Liver (tissue), 9 donors: ENCODE measurements around the gene CAPZB. TPM values are rescaled to one million over a fixed set of nuclear protein-coding genes. Genes with fewer than 3 reads are reported as not detected.
"Not testable (repeated sequence)": the region's sequence is repeated elsewhere in the genome, so short reads cannot be mapped to it uniquely, and the experiment has no call there.

Experiments used
- DNase-seq: peaks from one replicate; pipeline ENCODE4 v3.0.0-alpha.2; 2017; ENCODE audit warnings: low spot score
- H3K27ac ChIP-seq, 2 donors: one replicate each; pipeline ENCODE4 v1.7.0; 2013; ENCODE audit warnings: inconsistent platforms in 2 of 2, low read length in 2 of 2, control low read depth in 1 of 2, low read depth in 1 of 2, mild to moderate bottlenecking in 1 of 2
- H3K27me3 ChIP-seq, 4 donors: one replicate each; pipeline versions ENCODE4 v1.6.1 to v1.7.0; 2013; ENCODE audit warnings: low read length in 3 of 4, inconsistent platforms in 1 of 4, mild to moderate bottlenecking in 1 of 4, moderate library complexity in 1 of 4; ENCODE audit not compliant: control insufficient read depth in 4 of 4, insufficient read depth in 4 of 4
- H3K36me3 ChIP-seq, 4 donors: one replicate each; pipeline versions ENCODE4 v1.6.1 to v1.7.0; 2013; ENCODE audit warnings: low read length in 3 of 4, mild to moderate bottlenecking in 3 of 4, low read depth in 1 of 4, moderate library complexity in 1 of 4; ENCODE audit not compliant: control insufficient read depth in 4 of 4, insufficient read depth in 3 of 4
- H3K4me1 ChIP-seq, 4 donors: one replicate each; pipeline versions ENCODE4 v1.6.1 to v1.7.0; 2013; ENCODE audit warnings: low read length in 3 of 4, mild to moderate bottlenecking in 3 of 4, moderate library complexity in 1 of 4; ENCODE audit not compliant: control insufficient read depth in 4 of 4, insufficient read depth in 4 of 4
- H3K4me3 ChIP-seq, 3 donors: one replicate each; pipeline versions ENCODE4 v1.6.1 to v1.7.0; 2013; ENCODE audit warnings: low read length in 3 of 3, control low read depth in 1 of 3, low read depth in 1 of 3, mild to moderate bottlenecking in 1 of 3
- H3K9ac ChIP-seq, 2 donors: one replicate each; pipeline ENCODE4 v1.7.0; 2013; ENCODE audit warnings: low read length in 2 of 2, mild to moderate bottlenecking in 2 of 2, moderate library complexity in 2 of 2, control low read depth in 1 of 2, low read depth in 1 of 2
- H3K9me3 ChIP-seq, 4 donors: one replicate each; pipeline versions ENCODE4 v1.6.1 to v1.7.0; 2013; ENCODE audit warnings: low read length in 3 of 4; ENCODE audit not compliant: control insufficient read depth in 4 of 4
- EGR1 ChIP-seq, 2 donors: IDR thresholded peaks; 2 replicates each; pipeline ENCODE4 v1.6.1; 2016 to 2018; ENCODE audit warnings: antibody characterized with exemption in 2 of 2, low read depth in 2 of 2
- FOXA2 ChIP-seq: IDR thresholded peaks from 2 replicates; pipeline ENCODE4 v1.6.1; 2016; ENCODE audit warnings: antibody characterized with exemption
- GABPA ChIP-seq, 2 donors: IDR thresholded peaks in 1 of 2; conservative IDR thresholded peaks in 1 of 2; 2 replicates each; pipeline ENCODE4 v1.6.1; 2016; ENCODE audit warnings: antibody characterized with exemption in 2 of 2, mild to moderate bottlenecking in 1 of 2, moderate library complexity in 1 of 2
- HNF4A ChIP-seq, 2 donors: conservative IDR thresholded peaks; 2 replicates each; pipeline ENCODE4 v1.6.1; 2016; ENCODE audit warnings: antibody characterized with exemption in 2 of 2, mild to moderate bottlenecking in 2 of 2
- HNF4G ChIP-seq: IDR thresholded peaks from 2 replicates; pipeline ENCODE4 v1.6.1; 2016; ENCODE audit warnings: antibody characterized with exemption
- JUND ChIP-seq, 2 donors: IDR thresholded peaks; 2 replicates each; pipeline ENCODE4 v1.6.1; 2016; ENCODE audit warnings: antibody characterized with exemption in 2 of 2
- NR2F2 ChIP-seq: IDR thresholded peaks from 2 replicates; pipeline ENCODE4 v1.6.1; 2016; ENCODE audit warnings: antibody characterized with exemption
- RAD21 ChIP-seq, 2 donors: IDR thresholded peaks; 2 replicates each; pipeline ENCODE4 v1.6.1; 2016; ENCODE audit warnings: antibody characterized with exemption in 2 of 2, mild to moderate bottlenecking in 2 of 2
- RXRA ChIP-seq, 2 donors: IDR thresholded peaks; 2 replicates each; pipeline ENCODE4 v1.6.1; 2017 to 2018; ENCODE audit warnings: antibody characterized with exemption in 2 of 2, mild to moderate bottlenecking in 1 of 2
- SP1 ChIP-seq: IDR thresholded peaks from 2 replicates; pipeline ENCODE4 v1.6.1; 2018; ENCODE audit warnings: antibody characterized with exemption, mild to moderate bottlenecking
- YY1 ChIP-seq: IDR thresholded peaks from 2 replicates; pipeline ENCODE4 v1.6.1; 2016; ENCODE audit warnings: antibody characterized with exemption, mild to moderate bottlenecking
- WGBS: extraction: QIAGEN DNeasy Blood & Tissue Kit; methylation state at CpG from one replicate; pipeline ENCODE4 v1.1.7; 2013; 5-methylcytosine and 5-hydroxymethylcytosine counted together
- polyA plus RNA-seq, 2 donors: library from polyadenylated mRNA; stranded (reverse) in 1 of 2; unstranded in 1 of 2; fragments of 200-250 nt in 1 of 2; fragments of >200 nt in 1 of 2; fragmentation: Nextera tagmentation in 1 of 2; extraction: Ambion mirVana in 1 of 2; gene quantifications; one replicate each; pipeline versions ENCODE4 v1.2.1 to v1.2.3, GENCODE V29; 2013 to 2015
- total RNA-seq, 2 donors: library from RNA; depleted of rRNA; stranded (reverse); fragments of >200 nt; gene quantifications; one replicate each; pipeline ENCODE4 v1.2.3, GENCODE V29; 2014
- TF ChIP-seq, protein P1 (sequence below): IDR thresholded peaks from 2 replicates; pipeline ENCODE4 v1.6.1; 2016; ENCODE audit warnings: antibody characterized with exemption
- TF ChIP-seq, protein P2 (sequence below): IDR thresholded peaks from 2 replicates; pipeline ENCODE4 v1.6.1; 2016; ENCODE audit warnings: antibody characterized with exemption
- TF ChIP-seq, protein P3 (sequence below): fragments of 150-350 bp; IDR thresholded peaks from 2 replicates; pipeline ENCODE4 v1.5.1; 2017; ENCODE audit warnings: improper control_type of control experiment, low read depth, low read length; ENCODE audit not compliant: missing input control
- donor health status: healthy.
- donor health status: healthy.
- donor health status: healthy.
- donor health status: healthy.
- donor health status: healthy.

Gene CAPZB
- total and polyA plus RNA-seq, 4 donors: 38.3 to 98.9 (median 51.1) TPM

DNA sequence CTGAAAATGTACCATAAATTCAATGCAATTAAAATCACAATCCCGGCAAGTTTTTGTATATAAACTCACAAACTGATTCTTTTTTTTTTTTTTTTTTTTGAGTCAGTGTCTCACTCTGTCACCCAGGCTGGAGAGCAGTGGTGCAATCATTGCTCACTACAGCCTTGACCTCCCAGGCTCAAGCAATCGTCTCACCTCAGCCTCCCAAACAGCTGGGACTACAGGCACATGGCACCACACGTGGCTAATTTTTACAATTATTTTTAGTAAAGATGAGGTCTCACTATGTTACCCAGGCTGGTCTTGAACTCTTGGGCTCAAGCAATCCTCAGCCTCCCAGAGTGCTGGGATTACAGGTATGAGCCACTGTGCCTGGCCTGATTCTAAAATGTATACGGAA lies 12.1 kb upstream of the CAPZB start:
- H3K36me3 ChIP-seq, H3K9me3 ChIP-seq, DNase-seq, H3K4me3 ChIP-seq, H3K4me1 ChIP-seq, H3K27me3 ChIP-seq, H3K9ac ChIP-seq, H3K27ac ChIP-seq: not testable (repeated sequence)
- WGBS: 71% methylated on average over 4 of the region's 4 CpGs

DNA sequence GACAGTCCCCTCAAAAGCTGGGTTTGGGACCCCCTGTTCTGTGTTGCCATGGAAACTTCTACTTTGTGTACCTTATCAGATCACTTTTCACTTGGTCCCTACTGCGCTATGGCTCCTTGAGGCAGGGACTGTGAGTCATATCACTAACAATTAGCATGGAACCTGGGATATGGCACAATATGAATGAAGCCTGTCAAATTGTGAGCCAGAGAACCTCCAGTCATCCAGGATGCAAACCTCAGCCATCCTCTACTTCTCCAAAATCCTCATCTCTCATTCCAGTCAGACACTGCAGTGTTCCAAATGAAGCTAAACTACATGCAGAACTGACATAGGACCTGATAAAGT lies 11.2 kb upstream of the CAPZB start:
- no peak overlapping the region for H3K9ac ChIP-seq
- no peaks in the 10 kb centered on the region for H3K4me1 ChIP-seq
- 100% methylated on average over 1 of the region's 1 CpG for WGBS
- no peak overlapping the region for H3K4me3 ChIP-seq
- TF ChIP-seq, protein P1, sequence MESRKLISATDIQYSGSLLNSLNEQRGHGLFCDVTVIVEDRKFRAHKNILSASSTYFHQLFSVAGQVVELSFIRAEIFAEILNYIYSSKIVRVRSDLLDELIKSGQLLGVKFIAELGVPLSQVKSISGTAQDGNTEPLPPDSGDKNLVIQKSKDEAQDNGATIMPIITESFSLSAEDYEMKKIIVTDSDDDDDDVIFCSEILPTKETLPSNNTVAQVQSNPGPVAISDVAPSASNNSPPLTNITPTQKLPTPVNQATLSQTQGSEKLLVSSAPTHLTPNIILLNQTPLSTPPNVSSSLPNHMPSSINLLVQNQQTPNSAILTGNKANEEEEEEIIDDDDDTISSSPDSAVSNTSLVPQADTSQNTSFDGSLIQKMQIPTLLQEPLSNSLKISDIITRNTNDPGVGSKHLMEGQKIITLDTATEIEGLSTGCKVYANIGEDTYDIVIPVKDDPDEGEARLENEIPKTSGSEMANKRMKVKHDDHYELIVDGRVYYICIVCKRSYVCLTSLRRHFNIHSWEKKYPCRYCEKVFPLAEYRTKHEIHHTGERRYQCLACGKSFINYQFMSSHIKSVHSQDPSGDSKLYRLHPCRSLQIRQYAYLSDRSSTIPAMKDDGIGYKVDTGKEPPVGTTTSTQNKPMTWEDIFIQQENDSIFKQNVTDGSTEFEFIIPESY: no peak
- TF ChIP-seq JUND (IDR thresholded peaks at IDR 0.05) (no peak), NR2F2 (no peak), SP1 (no peak), RAD21 (IDR thresholded peaks at IDR 0.05) (no peak), HNF4A (conservative IDR thresholded peaks at IDR 0.05) (no peak)
- TF ChIP-seq, protein P2, sequence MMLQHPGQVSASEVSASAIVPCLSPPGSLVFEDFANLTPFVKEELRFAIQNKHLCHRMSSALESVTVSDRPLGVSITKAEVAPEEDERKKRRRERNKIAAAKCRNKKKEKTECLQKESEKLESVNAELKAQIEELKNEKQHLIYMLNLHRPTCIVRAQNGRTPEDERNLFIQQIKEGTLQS: no peak
- TF ChIP-seq, protein P3, sequence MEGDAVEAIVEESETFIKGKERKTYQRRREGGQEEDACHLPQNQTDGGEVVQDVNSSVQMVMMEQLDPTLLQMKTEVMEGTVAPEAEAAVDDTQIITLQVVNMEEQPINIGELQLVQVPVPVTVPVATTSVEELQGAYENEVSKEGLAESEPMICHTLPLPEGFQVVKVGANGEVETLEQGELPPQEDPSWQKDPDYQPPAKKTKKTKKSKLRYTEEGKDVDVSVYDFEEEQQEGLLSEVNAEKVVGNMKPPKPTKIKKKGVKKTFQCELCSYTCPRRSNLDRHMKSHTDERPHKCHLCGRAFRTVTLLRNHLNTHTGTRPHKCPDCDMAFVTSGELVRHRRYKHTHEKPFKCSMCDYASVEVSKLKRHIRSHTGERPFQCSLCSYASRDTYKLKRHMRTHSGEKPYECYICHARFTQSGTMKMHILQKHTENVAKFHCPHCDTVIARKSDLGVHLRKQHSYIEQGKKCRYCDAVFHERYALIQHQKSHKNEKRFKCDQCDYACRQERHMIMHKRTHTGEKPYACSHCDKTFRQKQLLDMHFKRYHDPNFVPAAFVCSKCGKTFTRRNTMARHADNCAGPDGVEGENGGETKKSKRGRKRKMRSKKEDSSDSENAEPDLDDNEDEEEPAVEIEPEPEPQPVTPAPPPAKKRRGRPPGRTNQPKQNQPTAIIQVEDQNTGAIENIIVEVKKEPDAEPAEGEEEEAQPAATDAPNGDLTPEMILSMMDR: no peak
- H3K27me3 ChIP-seq: no peaks in the 10 kb centered on the region
- H3K36me3 ChIP-seq: no peaks in the 10 kb centered on the region
- no peak for DNase-seq
- no peaks in the 10 kb centered on the region for H3K9me3 ChIP-seq
- H3K27ac ChIP-seq: no peak overlapping the region

DNA sequence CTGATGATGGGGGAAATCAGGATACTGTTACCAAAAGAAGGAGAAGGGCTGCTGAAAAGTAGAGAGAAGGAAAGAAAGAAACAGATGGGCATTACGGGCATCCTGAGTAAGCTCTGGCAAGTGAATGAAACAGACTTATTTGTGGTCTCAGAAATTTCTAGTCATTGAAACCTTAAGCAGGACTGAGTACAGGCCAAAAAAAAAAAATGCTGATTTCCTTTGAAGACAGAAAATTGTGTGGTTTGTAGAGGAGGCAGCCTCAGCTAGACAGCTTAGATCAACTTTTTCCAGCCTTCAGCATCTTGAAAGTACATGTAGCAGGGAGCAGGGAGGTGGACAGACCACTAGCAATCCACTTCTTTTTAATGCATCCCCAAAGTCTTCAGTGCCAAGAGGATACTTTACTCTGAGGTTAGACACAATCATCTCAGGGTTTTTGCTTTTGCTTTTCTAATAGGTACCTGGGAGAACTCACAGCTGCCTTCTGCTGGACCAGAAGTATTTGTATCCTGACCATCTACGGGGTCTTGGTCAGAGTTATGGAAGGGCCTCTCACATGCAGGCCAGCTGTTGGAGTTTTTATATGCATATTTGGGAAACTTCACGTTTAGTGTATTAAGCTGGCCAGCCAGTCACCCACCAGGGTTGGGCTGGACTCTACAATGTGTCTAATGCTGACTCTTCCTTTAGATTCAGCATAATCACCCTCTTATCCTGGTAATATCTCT lies 10.6 kb upstream of the CAPZB start:
- no peaks in the 10 kb centered on the region for H3K4me1 ChIP-seq
- no peak overlapping the region for H3K4me3 ChIP-seq
- no peaks in the 10 kb centered on the region for H3K36me3 ChIP-seq
- peak overlapping the region in 1 of 2 donors; percentile 31 for H3K27ac ChIP-seq
- H3K9me3 ChIP-seq: no peaks in the 10 kb centered on the region
- 68% methylated on average over 3 of the region's 3 CpGs for WGBS
- no peak overlapping the region for H3K9ac ChIP-seq
- no peaks in the 10 kb centered on the region for H3K27me3 ChIP-seq
- DNase-seq: no peak
- TF ChIP-seq HNF4G: no peak
- no peak for TF ChIP-seq GABPA (IDR thresholded peaks at IDR 0.05 in 1 of 2, conservative IDR thresholded peaks at IDR 0.05 in 1 of 2)
- TF ChIP-seq, protein P3: no peak
- no peak for TF ChIP-seq RAD21 (IDR thresholded peaks at IDR 0.05)
- TF ChIP-seq EGR1 (IDR thresholded peaks at IDR 0.05; ENCODE audit: low read depth in 2 of 2): no peak
- TF ChIP-seq FOXA2: no peak
- TF ChIP-seq, protein P2: no peak
- no peak for TF ChIP-seq YY1
- TF ChIP-seq, protein P1: no peak
- no peak for TF ChIP-seq RXRA (IDR thresholded peaks at IDR 0.05)
